ENCODE measurements around the gene ADRA2C.

Gene ADRA2C

DNA sequence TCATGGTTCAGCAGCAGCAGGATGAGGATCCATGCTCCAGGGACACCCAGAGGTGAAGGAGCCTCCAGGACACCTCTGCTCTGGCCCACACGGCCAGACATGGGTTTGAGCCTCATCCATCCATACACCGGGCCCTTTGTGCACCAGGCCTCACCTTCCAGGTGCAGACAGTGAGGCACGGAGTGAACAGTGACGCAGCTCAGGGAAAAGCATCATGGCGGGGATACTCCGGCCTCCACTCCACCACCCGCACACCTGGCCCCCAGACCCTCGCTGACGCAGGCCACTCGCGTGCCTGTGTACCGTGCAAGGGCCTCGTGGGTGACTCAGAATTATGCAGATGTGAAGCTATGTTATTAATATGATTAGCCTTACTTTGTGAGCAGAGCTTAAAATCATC, 33.3 kb downstream of the ADRA2C start:
- POLR2A ChIA-PET: no interaction called here
- TF ChIP-seq ELF4 (IDR thresholded peaks at IDR 0.05): no peak
- TF ChIP-seq, protein P1, sequence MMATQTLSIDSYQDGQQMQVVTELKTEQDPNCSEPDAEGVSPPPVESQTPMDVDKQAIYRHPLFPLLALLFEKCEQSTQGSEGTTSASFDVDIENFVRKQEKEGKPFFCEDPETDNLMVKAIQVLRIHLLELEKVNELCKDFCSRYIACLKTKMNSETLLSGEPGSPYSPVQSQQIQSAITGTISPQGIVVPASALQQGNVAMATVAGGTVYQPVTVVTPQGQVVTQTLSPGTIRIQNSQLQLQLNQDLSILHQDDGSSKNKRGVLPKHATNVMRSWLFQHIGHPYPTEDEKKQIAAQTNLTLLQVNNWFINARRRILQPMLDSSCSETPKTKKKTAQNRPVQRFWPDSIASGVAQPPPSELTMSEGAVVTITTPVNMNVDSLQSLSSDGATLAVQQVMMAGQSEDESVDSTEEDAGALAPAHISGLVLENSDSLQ (IDR thresholded peaks at IDR 0.05): no peak
- no peak for TF ChIP-seq NFRKB (IDR thresholded peaks at IDR 0.05)
- TF ChIP-seq CTBP1 (IDR thresholded peaks at IDR 0.05; ENCODE audit: borderline replicate concordance): no peak
- no peak for TF ChIP-seq FOXK2 (IDR thresholded peaks at IDR 0.05)
- TF ChIP-seq ARNT (IDR thresholded peaks at IDR 0.05): no peak
- TF ChIP-seq FOXA1 (IDR thresholded peaks at IDR 0.05): no peak
- no peak for TF ChIP-seq L3MBTL2 (conservative IDR thresholded peaks at IDR 0.05)
- TF ChIP-seq FOXM1 (IDR thresholded peaks at IDR 0.05; ENCODE audit: borderline replicate concordance): no peak
- no peak for TF ChIP-seq LEF1 (IDR thresholded peaks at IDR 0.05; ENCODE audit: borderline replicate concordance)
- TF ChIP-seq BHLHE40 (IDR thresholded peaks at IDR 0.05; ENCODE audit: borderline replicate concordance): no peak
- TF ChIP-seq SP1 (IDR thresholded peaks at IDR 0.05): no peak
- no peak for TF ChIP-seq SUZ12 (IDR thresholded peaks at IDR 0.05)
- no peak for TF ChIP-seq HDGF (IDR thresholded peaks at IDR 0.05; ENCODE audit: borderline replicate concordance)
- no peak for TF ChIP-seq ZNF384 (IDR thresholded peaks at IDR 0.05)
- TF ChIP-seq TARDBP (IDR thresholded peaks at IDR 0.05): no peak

DNA sequence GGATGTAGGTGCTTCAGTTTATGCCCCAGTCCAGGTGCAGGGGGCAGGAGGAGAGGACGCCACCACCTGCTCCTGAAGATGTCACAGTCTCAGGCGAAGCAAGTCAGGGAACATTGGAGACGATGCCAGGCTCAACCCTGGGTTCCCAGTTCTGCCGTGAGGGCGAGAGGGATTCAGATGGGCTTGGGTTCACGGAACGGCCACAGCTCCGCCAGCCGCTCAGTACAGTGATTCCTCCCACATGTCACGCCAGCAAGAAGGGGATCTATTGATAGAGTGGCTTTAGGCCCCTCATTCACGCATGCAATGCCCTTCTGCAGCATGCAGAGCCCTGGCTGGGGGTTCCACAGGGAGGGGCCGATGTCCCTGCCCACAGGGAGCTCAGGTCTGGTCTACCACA, 34.2 kb downstream of the ADRA2C start:
- ChIA-PET POLR2A (no interaction called here), CTCF (no interaction called here)
- TF ChIP-seq ZNF384 (IDR thresholded peaks at IDR 0.05) (no peak), HDGF (IDR thresholded peaks at IDR 0.05; ENCODE audit: borderline replicate concordance) (no peak), FOXK2 (IDR thresholded peaks at IDR 0.05) (no peak), TARDBP (IDR thresholded peaks at IDR 0.05) (no peak), CTBP1 (IDR thresholded peaks at IDR 0.05; ENCODE audit: borderline replicate concordance) (no peak), ELF4 (IDR thresholded peaks at IDR 0.05) (no peak), L3MBTL2 (conservative IDR thresholded peaks at IDR 0.05) (no peak), FOXA1 (IDR thresholded peaks at IDR 0.05) (no peak), SUZ12 (IDR thresholded peaks at IDR 0.05) (no peak), BHLHE40 (IDR thresholded peaks at IDR 0.05; ENCODE audit: borderline replicate concordance) (no peak), LEF1 (IDR thresholded peaks at IDR 0.05; ENCODE audit: borderline replicate concordance) (no peak), ARNT (IDR thresholded peaks at IDR 0.05) (no peak), FOXM1 (IDR thresholded peaks at IDR 0.05; ENCODE audit: borderline replicate concordance) (no peak), NFRKB (IDR thresholded peaks at IDR 0.05) (no peak), SP1 (IDR thresholded peaks at IDR 0.05) (no peak)
- TF ChIP-seq, protein P1 (IDR thresholded peaks at IDR 0.05): no peak
- DNase-seq (ENCODE audit: extremely low spot score): no peak

More for the DNA sequence above, 33.3 kb downstream of the ADRA2C start:
- CTCF ChIA-PET: no interaction called here
- DNase-seq (ENCODE audit: extremely low spot score): no peak

DNA sequence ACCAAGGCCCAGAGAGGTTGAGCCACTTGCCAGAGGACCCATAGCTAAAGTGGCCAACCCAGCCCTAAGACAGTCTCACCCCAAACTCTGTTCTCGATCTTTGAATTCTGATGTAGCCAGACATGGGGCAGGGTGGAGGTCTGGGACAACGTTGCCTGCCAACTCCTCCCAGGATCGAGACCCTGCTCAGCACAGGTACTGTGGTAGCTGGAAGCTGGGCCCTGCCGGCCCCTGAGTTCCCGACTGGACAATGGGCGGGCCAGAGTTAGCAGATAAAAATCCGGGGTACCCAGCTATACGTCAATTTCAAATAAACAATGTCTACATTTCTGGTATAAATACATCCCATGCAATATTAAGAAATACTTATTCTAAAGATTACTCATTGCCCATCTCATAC, 35.3 kb downstream of the ADRA2C start:
- POLR2A ChIA-PET: no interaction called here
- no peak for DNase-seq (ENCODE audit: extremely low spot score)
- TF ChIP-seq ELF4 (IDR thresholded peaks at IDR 0.05) (no peak), BHLHE40 (IDR thresholded peaks at IDR 0.05; ENCODE audit: borderline replicate concordance) (no peak), FOXM1 (IDR thresholded peaks at IDR 0.05; ENCODE audit: borderline replicate concordance) (no peak), ZNF384 (IDR thresholded peaks at IDR 0.05) (no peak), FOXA1 (IDR thresholded peaks at IDR 0.05) (no peak), FOXK2 (IDR thresholded peaks at IDR 0.05) (no peak), SP1 (IDR thresholded peaks at IDR 0.05) (no peak), NFRKB (IDR thresholded peaks at IDR 0.05) (no peak), SUZ12 (IDR thresholded peaks at IDR 0.05) (no peak)
- TF ChIP-seq, protein P1 (IDR thresholded peaks at IDR 0.05): no peak
- CTCF ChIA-PET: no interaction called here

DNA sequence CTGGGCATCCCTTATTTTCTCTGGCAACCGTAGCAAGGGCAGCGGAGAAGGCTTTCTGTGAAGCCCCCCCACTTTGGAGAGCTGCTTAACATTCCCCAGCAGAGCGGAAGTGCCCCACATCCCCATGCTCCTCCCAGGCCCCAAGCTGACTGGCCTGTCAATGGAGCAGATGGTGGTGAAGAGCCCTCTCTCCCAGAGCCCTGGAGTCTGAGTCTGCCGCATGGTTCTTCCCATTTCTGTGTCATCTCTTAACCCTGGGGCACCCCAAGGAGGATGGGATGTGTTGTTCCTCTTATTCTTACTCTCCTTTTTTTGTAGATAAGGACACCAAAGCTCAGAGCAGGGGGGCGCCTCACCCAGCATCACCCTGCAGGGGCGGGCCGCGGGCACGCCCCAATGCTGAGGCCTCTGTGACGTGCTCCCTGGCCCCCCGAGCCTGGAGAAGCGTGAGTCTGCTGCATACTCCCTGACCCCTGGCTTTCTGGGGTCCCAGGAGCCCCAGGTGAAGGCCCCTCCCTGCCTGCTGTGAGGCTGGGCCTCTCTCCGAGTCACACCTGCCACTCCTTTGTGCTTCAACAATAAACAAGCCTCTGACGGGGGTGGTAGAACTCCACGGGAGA, 35.9 kb downstream of the ADRA2C start:
- POLR2A ChIA-PET: no interaction called here
- CTCF ChIA-PET: no interaction called here
- TF ChIP-seq ZNF384 (IDR thresholded peaks at IDR 0.05): no peak
- no peak for TF ChIP-seq LEF1 (IDR thresholded peaks at IDR 0.05; ENCODE audit: borderline replicate concordance)
- no peak for TF ChIP-seq BHLHE40 (IDR thresholded peaks at IDR 0.05; ENCODE audit: borderline replicate concordance)
- TF ChIP-seq L3MBTL2 (conservative IDR thresholded peaks at IDR 0.05): no peak
- TF ChIP-seq, protein P1 (IDR thresholded peaks at IDR 0.05): no peak
- no peak for TF ChIP-seq FOXA1 (IDR thresholded peaks at IDR 0.05)
- no peak for TF ChIP-seq FOXK2 (IDR thresholded peaks at IDR 0.05)
- TF ChIP-seq TARDBP (IDR thresholded peaks at IDR 0.05): no peak
- no peak for TF ChIP-seq ELF4 (IDR thresholded peaks at IDR 0.05)
- no peak for TF ChIP-seq CTBP1 (IDR thresholded peaks at IDR 0.05; ENCODE audit: borderline replicate concordance)
- TF ChIP-seq FOXM1 (IDR thresholded peaks at IDR 0.05; ENCODE audit: borderline replicate concordance): no peak
- no peak for TF ChIP-seq SP1 (IDR thresholded peaks at IDR 0.05)
- no peak for TF ChIP-seq ARNT (IDR thresholded peaks at IDR 0.05)
- TF ChIP-seq NFRKB (IDR thresholded peaks at IDR 0.05): no peak
- TF ChIP-seq SUZ12 (IDR thresholded peaks at IDR 0.05): no peak
- TF ChIP-seq HDGF (IDR thresholded peaks at IDR 0.05; ENCODE audit: borderline replicate concordance): no peak
- DNase-seq (ENCODE audit: extremely low spot score): no peak

DNA sequence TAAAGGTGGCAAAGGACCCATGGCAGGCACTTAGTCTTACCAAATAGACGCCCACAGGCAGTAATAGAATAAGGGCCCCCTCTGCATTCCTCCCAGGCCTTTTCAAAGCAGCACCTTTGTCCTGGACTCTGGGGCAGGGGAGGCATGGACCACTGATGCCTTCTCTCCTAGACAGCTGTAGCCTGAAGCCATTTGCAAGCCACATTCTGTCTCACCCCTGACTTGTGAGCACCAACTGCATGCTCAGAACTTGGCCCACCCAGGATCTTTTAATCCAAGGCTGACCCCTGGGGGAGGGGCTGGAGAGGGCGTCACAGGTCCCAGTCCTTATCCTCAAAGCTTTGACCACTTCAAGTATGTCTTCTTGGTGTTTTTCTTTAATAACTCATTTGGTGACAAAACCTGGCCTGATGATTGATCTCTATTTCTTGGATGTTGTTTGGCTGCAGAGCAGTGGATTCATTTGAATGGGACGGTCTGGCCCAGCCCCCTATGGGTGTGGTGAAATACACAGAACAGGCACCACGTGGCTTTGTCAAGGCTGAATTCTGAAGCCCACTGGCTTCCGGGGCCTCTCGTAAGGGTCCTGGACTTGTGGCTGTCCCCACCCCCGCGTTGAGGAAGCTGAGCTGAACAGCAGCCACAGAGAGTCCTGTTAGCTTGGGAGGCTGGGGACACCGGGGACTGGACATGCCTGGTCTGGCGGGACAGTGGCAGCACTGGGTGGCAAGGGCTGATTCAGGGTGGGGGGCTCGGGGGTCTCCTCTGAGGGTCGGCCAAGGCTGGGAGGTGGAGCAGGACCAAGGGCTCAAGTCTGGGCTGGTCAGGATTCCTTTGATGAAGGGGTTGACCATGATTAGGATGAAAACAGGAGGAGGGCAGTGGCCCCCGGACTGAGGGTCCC, 36.6 kb downstream of the ADRA2C start:
- DNase-seq (ENCODE audit: extremely low spot score): no peak
- TF ChIP-seq LEF1 (IDR thresholded peaks at IDR 0.05; ENCODE audit: borderline replicate concordance): no peak
- no peak for TF ChIP-seq HDGF (IDR thresholded peaks at IDR 0.05; ENCODE audit: borderline replicate concordance)
- TF ChIP-seq TARDBP (IDR thresholded peaks at IDR 0.05): no peak
- no peak for TF ChIP-seq FOXK2 (IDR thresholded peaks at IDR 0.05)
- TF ChIP-seq, protein P1 (IDR thresholded peaks at IDR 0.05): no peak
- TF ChIP-seq CTBP1 (IDR thresholded peaks at IDR 0.05; ENCODE audit: borderline replicate concordance): no peak
- no peak for TF ChIP-seq FOXM1 (IDR thresholded peaks at IDR 0.05; ENCODE audit: borderline replicate concordance)
- no peak for TF ChIP-seq ARNT (IDR thresholded peaks at IDR 0.05)
- no peak for TF ChIP-seq NFRKB (IDR thresholded peaks at IDR 0.05)
- no peak for TF ChIP-seq ZNF384 (IDR thresholded peaks at IDR 0.05)
- no peak for TF ChIP-seq SP1 (IDR thresholded peaks at IDR 0.05)
- no peak for TF ChIP-seq FOXA1 (IDR thresholded peaks at IDR 0.05)
- TF ChIP-seq L3MBTL2 (conservative IDR thresholded peaks at IDR 0.05): no peak
- TF ChIP-seq BHLHE40 (IDR thresholded peaks at IDR 0.05; ENCODE audit: borderline replicate concordance): no peak
- TF ChIP-seq ELF4 (IDR thresholded peaks at IDR 0.05): no peak
- no peak for TF ChIP-seq SUZ12 (IDR thresholded peaks at IDR 0.05)
- CTCF ChIA-PET: no interaction called here
- POLR2A ChIA-PET: no interaction called here
